OCI-LY3 (cell line): ENCODE results near the gene B4GALT2.

Source experiments
- EZH2phosphoT487 ChIP-seq: fragments of 200-600 bp; shearing (Covaris generic); IDR thresholded peaks from 2 replicates; pipeline ENCODE4 v1.6.1; 2018; ENCODE audit warnings: antibody characterized with exemption, mixed run types, low read depth
- TF ChIP-seq, protein P1 (sequence below): fragments of 200-600, 300-600 bp; sonication (generic); IDR thresholded peaks from 2 replicates; pipeline ENCODE4 v1.5.1; 2014; ENCODE audit warnings: antibody characterized with exemption, low read length, low read depth

GRCh38 chr1:43962324-43962723, 16.7 kb upstream of the B4GALT2 start:
- TF ChIP-seq, protein P1, sequence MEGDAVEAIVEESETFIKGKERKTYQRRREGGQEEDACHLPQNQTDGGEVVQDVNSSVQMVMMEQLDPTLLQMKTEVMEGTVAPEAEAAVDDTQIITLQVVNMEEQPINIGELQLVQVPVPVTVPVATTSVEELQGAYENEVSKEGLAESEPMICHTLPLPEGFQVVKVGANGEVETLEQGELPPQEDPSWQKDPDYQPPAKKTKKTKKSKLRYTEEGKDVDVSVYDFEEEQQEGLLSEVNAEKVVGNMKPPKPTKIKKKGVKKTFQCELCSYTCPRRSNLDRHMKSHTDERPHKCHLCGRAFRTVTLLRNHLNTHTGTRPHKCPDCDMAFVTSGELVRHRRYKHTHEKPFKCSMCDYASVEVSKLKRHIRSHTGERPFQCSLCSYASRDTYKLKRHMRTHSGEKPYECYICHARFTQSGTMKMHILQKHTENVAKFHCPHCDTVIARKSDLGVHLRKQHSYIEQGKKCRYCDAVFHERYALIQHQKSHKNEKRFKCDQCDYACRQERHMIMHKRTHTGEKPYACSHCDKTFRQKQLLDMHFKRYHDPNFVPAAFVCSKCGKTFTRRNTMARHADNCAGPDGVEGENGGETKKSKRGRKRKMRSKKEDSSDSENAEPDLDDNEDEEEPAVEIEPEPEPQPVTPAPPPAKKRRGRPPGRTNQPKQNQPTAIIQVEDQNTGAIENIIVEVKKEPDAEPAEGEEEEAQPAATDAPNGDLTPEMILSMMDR = no peak
- TF ChIP-seq EZH2phosphoT487 = no peak
